Upper lobe of left lung (tissue), 6 donors: Measurements from ENCODE around the gene PARN. TPM values are rescaled to one million over a fixed set of nuclear protein-coding genes. Genes with fewer than 3 reads are reported as not detected.

ENCODE experiments used
- ATAC-seq, 2 donors: fragments of 200-7000 bp; cut with Tn5 transposase; one replicate each; pipeline ENCODE4 v1.9.1; 2022; ENCODE audit warnings: mild to moderate bottlenecking in 2 of 2, moderate library complexity in 2 of 2; ENCODE audit not compliant: low FRiP score in 2 of 2
- DNase-seq, 2 donors: peaks; one replicate each; pipeline ENCODE4 v3.0.0-alpha.2; 2019 to 2020
- H3K27ac ChIP-seq, 4 donors: fragments of 200-600 bp; sonication (generic); one replicate each; pipeline ENCODE4 v1.5.1; 2016 to 2019
- H3K27me3 ChIP-seq, 4 donors: fragments of 200-600 bp; sonication (generic); one replicate each; pipeline ENCODE4 v1.5.1; 2017 to 2019
- H3K36me3 ChIP-seq, 4 donors: fragments of 200-600 bp; sonication (generic); one replicate each; pipeline ENCODE4 v1.5.1; 2016 to 2019
- H3K4me1 ChIP-seq, 4 donors: fragments of 200-600 bp; sonication (generic); one replicate each; pipeline ENCODE4 v1.5.1; 2018 to 2019
- H3K4me3 ChIP-seq, 4 donors: fragments of 200-600 bp; sonication (generic); one replicate each; pipeline ENCODE4 v1.5.1; 2017 to 2019; ENCODE audit warnings: mild to moderate bottlenecking in 2 of 4, moderate library complexity in 1 of 4
- H3K9me3 ChIP-seq, 4 donors: fragments of 200-600 bp; sonication (generic); one replicate each; pipeline ENCODE4 v1.5.1; 2018 to 2019
- CTCF ChIP-seq, 6 experiments: fragments of 450-650 bp in 4 of 6; fragments of 200-600 bp in 2 of 6; sonication (generic) in 2 of 6; IDR thresholded peaks; one replicate each; pipeline ENCODE4 v1.5.1; 2016 to 2019; ENCODE audit warnings: antibody characterized with exemption in 6 of 6
- EP300 ChIP-seq, 4 donors: sonication (generic); formaldehyde crosslinking; IDR thresholded peaks; one replicate each; pipeline ENCODE4 v1.5.1; 2017; ENCODE audit warnings: antibody characterized with exemption in 4 of 4, control low read depth in 2 of 4
- POLR2A ChIP-seq, 4 donors: fragments of 450-650 bp; IDR thresholded peaks; one replicate each; pipeline ENCODE4 v1.5.1; 2016 to 2017; ENCODE audit warnings: antibody characterized with exemption in 4 of 4, mild to moderate bottlenecking in 2 of 4
- POLR2AphosphoS5 ChIP-seq, 2 donors: sonication (generic); formaldehyde crosslinking; IDR thresholded peaks; one replicate each; pipeline ENCODE4 v1.5.1; 2017; ENCODE audit warnings: antibody characterized with exemption in 2 of 2
- WGBS, 2 donors: methylation state at CpG; one replicate each; pipeline ENCODE4 v1.1.5; 2017 to 2018; 5-methylcytosine and 5-hydroxymethylcytosine counted together
- total RNA-seq, 6 donors: library from RNA; depleted of rRNA in 4 of 6; stranded (reverse); fragments of >200 nt in 4 of 6; gene quantifications; one replicate each; pipeline versions ENCODE4 v1.1.0 to v1.2.1, GENCODE V29; 2016 to 2021
- donor health status: DM: no; HTN: no; CAD: no; lungs with moderate emphysema.
- donor health status: DM: no; HTN: yes; CAD: no; lungs with severe emphysema.

Gene PARN
- total RNA-seq, 6 donors from 2014 or later = 25.6 to 133 (median 37.3) TPM

DNA sequence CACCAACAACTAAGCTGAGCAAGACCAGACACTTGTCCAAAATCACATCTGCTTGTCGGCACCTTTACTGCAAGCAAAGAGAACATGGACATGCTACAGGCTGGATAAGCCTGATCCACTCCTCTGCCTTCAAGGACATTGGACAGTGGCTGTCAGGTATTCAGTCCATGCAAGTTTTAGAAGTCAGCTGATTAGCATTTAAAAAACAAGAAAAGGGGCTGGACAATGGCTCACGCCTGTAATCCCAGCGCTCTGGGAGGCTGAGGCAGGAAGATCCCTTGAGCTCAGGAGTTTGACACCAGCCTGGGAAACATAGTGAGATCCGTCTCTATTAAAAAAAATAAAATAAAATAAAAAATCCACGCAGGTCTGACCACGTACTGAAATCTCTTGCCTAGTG lies 20.3 kb downstream of the PARN start:
- H3K27me3 ChIP-seq = no peaks in the 10 kb centered on the region
- H3K27ac ChIP-seq = no peak overlapping the region
- no peaks in the 10 kb centered on the region for H3K4me1 ChIP-seq
- no peak for ATAC-seq
- no peak overlapping the region for H3K4me3 ChIP-seq
- no peaks in the 10 kb centered on the region for H3K9me3 ChIP-seq
- TF ChIP-seq CTCF (IDR thresholded peaks at IDR 0.05) = no peak
- no peak for TF ChIP-seq POLR2A (IDR thresholded peaks at IDR 0.05)
- no peak for TF ChIP-seq EP300 (IDR thresholded peaks at IDR 0.05)
- TF ChIP-seq POLR2AphosphoS5 (IDR thresholded peaks at IDR 0.05) = no peak
- H3K36me3 ChIP-seq = peaks cover 39 to 94% (median 74%) of the 10 kb centered on the region in 4 donors
- WGBS, 2 donors = 95 to 98% methylated on average over 6 of the region's 6 CpGs
- no peak for DNase-seq

DNA sequence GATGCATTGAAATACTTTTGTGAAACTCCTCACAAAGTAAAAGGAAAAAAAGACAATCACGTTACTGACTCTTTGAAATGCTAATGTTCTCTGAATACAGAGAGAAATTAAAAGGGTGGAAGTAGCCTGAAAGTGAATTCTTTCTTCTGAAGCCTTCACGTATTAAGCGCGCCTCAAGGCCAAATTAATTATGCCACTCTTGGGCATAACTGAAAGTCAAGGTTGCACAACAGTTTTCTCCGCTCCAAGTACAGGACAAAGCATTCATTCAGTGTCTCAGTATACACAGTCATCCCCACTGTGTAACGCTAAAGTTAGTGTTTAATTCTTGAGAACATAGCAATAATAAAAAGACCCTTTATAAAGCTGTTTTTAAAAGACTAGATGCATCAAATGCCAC lies 21.5 kb downstream of the PARN start:
- Histone ChIP-seq H3K36me3 (peaks cover 45 to 96% (median 72%) of the 10 kb centered on the region in 4 donors), H3K27ac (no peak overlapping the region), H3K9me3 (no peaks in the 10 kb centered on the region), H3K27me3 (no peaks in the 10 kb centered on the region), H3K4me1 (no peaks in the 10 kb centered on the region), H3K4me3 (no peak overlapping the region)
- whole genome bisulfite sequencing, 2 donors = 85 to 95% methylated on average over 6 of the region's 6 CpGs
- TF ChIP-seq CTCF (IDR thresholded peaks at IDR 0.05) (no peak), POLR2AphosphoS5 (IDR thresholded peaks at IDR 0.05) (no peak), EP300 (IDR thresholded peaks at IDR 0.05) (no peak), POLR2A (IDR thresholded peaks at IDR 0.05) (no peak)
- DNase-seq = no peak
- no peak for ATAC-seq

GRCh38 chr16:14608111-14608566 lies 21.9 kb downstream of the PARN start:
- DNase-seq = no peak

GRCh38 chr16:14606102-14606501 lies 24.0 kb downstream of the PARN start:
- Histone ChIP-seq H3K9me3 (no peaks in the 10 kb centered on the region), H3K4me1 (no peaks in the 10 kb centered on the region), H3K27me3 (no peaks in the 10 kb centered on the region), H3K27ac (no peak overlapping the region), H3K36me3 (peaks cover 50 to 97% (median 72%) of the 10 kb centered on the region in 4 donors), H3K4me3 (no peak overlapping the region)
- DNase-seq (no peak), ATAC-seq (no peak)
- WGBS, 2 donors = 95 to 99% methylated on average over 6 of the region's 6 CpGs
- TF ChIP-seq POLR2A (IDR thresholded peaks at IDR 0.05) (no peak), CTCF (IDR thresholded peaks at IDR 0.05) (no peak), POLR2AphosphoS5 (IDR thresholded peaks at IDR 0.05) (no peak), EP300 (IDR thresholded peaks at IDR 0.05) (no peak)

More at GRCh38 chr16:14608111-14608566, 21.9 kb downstream of the PARN start:
- ATAC-seq = no peak
- no peaks in the 10 kb centered on the region for H3K4me1 ChIP-seq
- no peak overlapping the region for H3K4me3 ChIP-seq
- peaks cover 49 to 96% (median 73%) of the 10 kb centered on the region in 4 donors for H3K36me3 ChIP-seq
- 88 to 93% methylated on average over 4 of the region's 4 CpGs for WGBS, 2 donors
- H3K27me3 ChIP-seq = no peaks in the 10 kb centered on the region
- H3K9me3 ChIP-seq = no peaks in the 10 kb centered on the region
- no peak for TF ChIP-seq CTCF (IDR thresholded peaks at IDR 0.05)
- no peak for TF ChIP-seq EP300 (IDR thresholded peaks at IDR 0.05)
- no peak for TF ChIP-seq POLR2A (IDR thresholded peaks at IDR 0.05)
- no peak for TF ChIP-seq POLR2AphosphoS5 (IDR thresholded peaks at IDR 0.05)
- no peak overlapping the region for H3K27ac ChIP-seq

GRCh38 chr16:14602443-14602963 lies 27.6 kb downstream of the PARN start:
- WGBS, 2 donors = 94% methylated on average over 6 of the region's 6 CpGs
- H3K9me3 ChIP-seq = no peaks in the 10 kb centered on the region
- no peaks in the 10 kb centered on the region for H3K27me3 ChIP-seq
- no peak for DNase-seq
- H3K4me3 ChIP-seq = no peak overlapping the region
- H3K27ac ChIP-seq = no peak overlapping the region
- no peaks in the 10 kb centered on the region for H3K4me1 ChIP-seq
- TF ChIP-seq CTCF (IDR thresholded peaks at IDR 0.05) (no peak), POLR2AphosphoS5 (IDR thresholded peaks at IDR 0.05) (no peak), POLR2A (IDR thresholded peaks at IDR 0.05) (no peak), EP300 (IDR thresholded peaks at IDR 0.05) (no peak)
- no peak for ATAC-seq
- peaks cover 31 to 97% (median 58%) of the 10 kb centered on the region in 4 donors for H3K36me3 ChIP-seq
